ENCODE measurements around the gene MUC21.

DNA sequence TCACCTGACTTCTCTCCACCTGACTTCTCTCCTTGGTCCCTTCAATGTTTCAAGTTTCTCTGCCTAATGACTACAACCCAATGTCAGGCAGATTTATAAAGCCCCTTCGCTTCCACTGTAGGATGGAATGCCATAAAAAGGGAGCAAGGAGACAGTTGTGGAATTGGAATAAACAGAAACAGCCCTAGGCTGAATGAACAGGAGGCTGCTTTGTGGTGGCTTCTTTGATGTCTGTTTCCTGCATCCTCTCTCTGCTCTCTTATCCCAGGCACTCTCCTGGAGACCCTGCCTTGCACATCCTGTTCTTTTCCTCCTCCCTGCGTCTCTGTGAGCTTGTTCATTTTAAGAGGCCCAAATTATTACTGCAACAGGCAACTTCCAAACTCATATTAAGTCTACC is 25.8 kb upstream of the MUC21 start:
- no peak for TF ChIP-seq POLR2A (IDR thresholded peaks at IDR 0.05; ENCODE audit: low read depth, low read length)
- no peak for TF ChIP-seq POLR2AphosphoS5 (IDR thresholded peaks at IDR 0.05; ENCODE audit: low read depth, low read length)
